Occipital lobe (tissue), 2 donors: Measurements from ENCODE around the gene LXN. TPM values are rescaled to one million over a fixed set of nuclear protein-coding genes. Genes with fewer than 3 reads are reported as not detected.

ENCODE experiments used
- small RNA-seq: library from RNA; depleted of rRNA; stranded (forward); fragments of <200 nt; gene quantifications from one replicate; pipeline ENCODE3, GENCODE V24; 2014
- total RNA-seq: library from RNA; depleted of rRNA; stranded (reverse); fragments of >200 nt; gene quantifications from one replicate; pipeline ENCODE4 v1.2.3, GENCODE V29; 2014

The LXN gene
- total RNA-seq, 1 donor from 2014 or later, result 10.5 TPM

Small RNAs within 50 kb of the gene (small RNA-seq; reads per million reads assigned to genes)
- gene AC025033.1 (not detected), gene AC080013.6 (not detected)

Other genes with a start within 250 kb of the LXN start
- gene MLF1, start 101.5 kb downstream of the LXN start, total RNA-seq, result 30.3 TPM
- gene GFM1, start 28.1 kb downstream of the LXN start, total RNA-seq, result 74.9 TPM
- gene RARRES1, start 59.8 kb upstream of the LXN start, total RNA-seq, result 1.4 TPM
- gene MFSD1, start 129.4 kb upstream of the LXN start, total RNA-seq, result 49.3 TPM